Measurements from ENCODE around the gene ERO1A.

ERO1A gene

GRCh38 chr14:52602131-52602530 lies 93.2 kb downstream of the ERO1A start:
- no peak for DNase-seq (ENCODE audit: low read depth, low spot score)

- no peak for DNase-seq (ENCODE audit: low read depth, low spot score)
These were observed 95.4 kb downstream of the ERO1A start for GRCh38 chr14:52599974-52600373.

GRCh38 chr14:52598568-52598967 lies 96.8 kb downstream of the ERO1A start:
- no peak for DNase-seq (ENCODE audit: low read depth, low spot score)

GRCh38 chr14:52596861-52597260 lies 98.5 kb downstream of the ERO1A start:
- no peak for DNase-seq (ENCODE audit: low read depth, low spot score)

- no peak for DNase-seq (ENCODE audit: low read depth, low spot score)
These were observed 99.0 kb downstream of the ERO1A start for GRCh38 chr14:52596320-52596719.

GRCh38 chr14:52590318-52590717 lies 105.0 kb downstream of the ERO1A start:
- no peak for DNase-seq (ENCODE audit: low read depth, low spot score)

Data from activated naive CD8-positive, alpha-beta T cell treated with anti-CD3 and anti-CD28 coated beads, Interleukin-2, amount 50 U/mL, for 16 hours (primary cell).